ENCODE results near the gene IL4R.
A peak's percentile ranks its signal among the peaks of the same experiment; 100 is the strongest.
"Not testable (repeated sequence)": the region's sequence is repeated elsewhere in the genome, so short reads cannot be mapped to it uniquely, and the experiment has no call there.

Gene IL4R

DNA sequence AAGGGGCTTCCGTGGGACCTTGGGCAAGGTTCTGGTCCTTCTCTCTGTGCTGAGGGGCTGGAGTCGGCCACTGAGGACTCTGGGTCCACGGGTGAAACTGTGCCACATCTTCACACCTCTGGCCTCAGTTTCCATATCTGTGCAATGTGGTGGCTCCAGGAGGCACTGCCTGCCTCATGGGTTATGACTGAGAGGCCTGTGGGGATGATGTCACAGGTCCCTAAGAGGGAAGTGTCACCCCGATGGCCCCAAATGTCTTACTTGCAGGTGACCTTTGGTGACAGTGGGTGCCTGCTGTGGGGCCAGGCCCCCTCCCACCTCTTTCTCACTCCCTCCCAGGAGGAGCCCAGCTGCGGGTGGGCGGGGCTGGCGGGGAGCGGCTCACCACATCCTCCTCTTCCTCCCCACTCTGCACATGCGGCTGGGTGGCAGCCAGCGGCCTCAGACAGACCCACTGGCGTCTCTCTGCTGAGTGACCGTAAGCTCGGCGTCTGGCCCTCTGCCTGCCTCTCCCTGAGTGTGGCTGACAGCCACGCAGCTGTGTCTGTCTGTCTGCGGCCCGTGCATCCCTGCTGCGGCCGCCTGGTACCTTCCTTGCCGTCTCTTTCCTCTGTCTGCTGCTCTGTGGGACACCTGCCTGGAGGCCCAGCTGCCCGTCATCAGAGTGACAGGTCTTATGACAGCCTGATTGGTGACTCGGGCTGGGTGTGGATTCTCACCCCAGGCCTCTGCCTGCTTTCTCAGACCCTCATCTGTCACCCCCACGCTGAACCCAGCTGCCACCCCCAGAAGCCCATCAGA is 88.2 kb downstream of the IL4R start, which contains the start of gene IL21R:
IL21R (plus strand) TSS at position 407 of the 801 bp plus-strand sequence. CDS start 27,898 bp downstream, outside the sequence.
- DNase-seq, result peak in 9 of 56 donors; percentile 7 to 21 (median 13)

DNA sequence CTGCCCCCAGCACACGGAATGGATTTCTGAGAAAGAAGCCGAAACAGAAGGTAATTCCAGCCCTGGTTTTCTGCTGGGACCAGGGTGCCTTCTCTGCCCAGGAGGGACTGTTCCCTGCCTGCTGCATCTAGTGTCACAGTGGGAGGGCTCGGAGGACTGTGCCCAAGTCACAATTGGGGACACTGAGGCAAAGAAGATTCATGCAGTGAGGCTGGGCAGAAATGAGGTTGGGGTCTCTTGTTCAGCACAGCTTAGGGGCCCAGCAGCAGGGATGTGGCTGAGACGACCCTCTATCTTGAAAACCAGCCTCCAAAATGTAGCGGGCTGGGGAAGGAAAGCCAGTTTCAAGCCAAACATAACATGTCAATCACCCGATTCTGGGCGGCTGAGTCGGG is 88.8 kb downstream of the IL4R start:
- DNase-seq, result no peak

DNA sequence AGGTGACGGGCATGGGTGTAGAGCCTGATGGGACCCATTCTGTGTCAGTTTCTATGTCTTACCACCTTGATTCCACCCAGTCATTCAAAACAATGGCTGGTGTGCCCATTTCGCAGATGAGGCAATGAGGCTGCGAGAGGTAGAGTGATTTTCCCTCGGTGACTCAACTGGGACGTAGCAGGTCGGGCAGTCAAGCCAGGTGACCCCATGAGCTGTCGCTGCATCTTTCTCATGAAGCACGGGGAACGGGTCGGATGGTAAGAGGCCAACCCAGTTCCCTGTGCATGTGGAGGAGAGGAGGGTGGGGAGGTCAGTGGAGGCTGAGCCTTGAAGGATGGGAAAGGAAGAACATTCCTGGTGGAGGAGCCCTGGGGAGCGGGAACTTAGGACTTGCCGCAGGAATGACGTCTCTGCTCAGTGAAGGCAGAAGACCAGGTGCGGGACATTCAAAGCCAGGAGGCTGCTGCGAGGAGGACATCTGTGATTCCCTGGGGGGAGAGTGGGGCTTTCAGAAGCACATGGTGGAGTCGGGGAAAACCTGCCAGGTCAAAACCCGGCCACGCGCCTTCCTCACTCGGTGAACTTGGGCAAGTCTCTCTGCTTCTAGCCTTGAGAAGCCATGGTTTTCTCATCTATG is 89.3 kb downstream of the IL4R start:
- DNase-seq, result no peak

DNA sequence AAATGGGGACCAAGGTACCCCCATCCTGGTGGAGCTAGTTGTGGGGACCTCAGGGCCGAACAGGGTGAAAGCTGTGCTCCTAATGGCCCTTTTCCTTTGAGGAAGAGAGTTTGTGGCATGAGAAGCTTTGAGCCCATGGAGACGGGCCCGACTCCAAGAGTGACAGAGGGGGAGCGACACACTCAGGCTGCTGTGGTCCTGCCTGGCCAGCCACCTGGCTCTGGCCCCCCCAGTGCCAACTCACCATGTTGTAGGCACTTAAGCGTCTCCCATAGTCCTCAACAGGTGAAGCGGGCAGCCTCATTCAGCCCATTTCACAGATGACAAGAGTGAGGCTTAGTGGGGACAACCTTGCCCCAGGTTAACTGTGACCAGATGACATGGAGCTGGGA is 89.8 kb downstream of the IL4R start:
- DNase-seq, result no peak

DNA sequence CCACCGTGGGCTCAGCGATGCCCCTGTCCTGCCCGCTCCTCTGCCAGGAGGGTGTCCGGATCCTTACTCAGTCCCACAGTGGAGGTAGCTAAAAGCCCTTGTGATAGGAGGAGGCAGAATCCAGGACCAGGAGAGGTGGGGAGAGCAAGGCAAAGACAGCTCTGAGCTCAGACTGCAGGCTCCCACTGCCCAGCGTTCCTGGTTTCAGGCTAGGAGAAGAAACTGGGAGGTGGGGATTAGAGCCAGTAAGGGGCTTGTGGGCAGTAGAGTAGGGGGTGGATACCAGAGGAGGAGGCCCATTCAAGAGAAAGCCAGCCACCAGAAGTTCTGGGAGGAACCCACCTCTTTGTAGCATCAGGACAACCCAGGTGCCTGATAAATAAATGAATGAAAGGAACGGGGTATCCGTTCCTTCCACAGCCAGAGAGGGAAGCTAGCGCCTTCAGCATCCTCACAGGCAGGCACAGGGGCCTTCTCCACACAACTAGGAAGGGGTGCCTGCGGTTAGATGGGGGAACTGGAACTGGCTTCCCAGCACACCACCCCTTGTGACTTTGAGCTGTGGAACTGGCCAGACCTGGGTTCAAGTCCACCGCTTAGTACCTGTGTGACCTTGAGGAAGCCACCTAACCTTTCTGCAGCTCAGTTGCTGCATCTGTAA is 90.5 kb downstream of the IL4R start:
- no peak for DNase-seq

DNA sequence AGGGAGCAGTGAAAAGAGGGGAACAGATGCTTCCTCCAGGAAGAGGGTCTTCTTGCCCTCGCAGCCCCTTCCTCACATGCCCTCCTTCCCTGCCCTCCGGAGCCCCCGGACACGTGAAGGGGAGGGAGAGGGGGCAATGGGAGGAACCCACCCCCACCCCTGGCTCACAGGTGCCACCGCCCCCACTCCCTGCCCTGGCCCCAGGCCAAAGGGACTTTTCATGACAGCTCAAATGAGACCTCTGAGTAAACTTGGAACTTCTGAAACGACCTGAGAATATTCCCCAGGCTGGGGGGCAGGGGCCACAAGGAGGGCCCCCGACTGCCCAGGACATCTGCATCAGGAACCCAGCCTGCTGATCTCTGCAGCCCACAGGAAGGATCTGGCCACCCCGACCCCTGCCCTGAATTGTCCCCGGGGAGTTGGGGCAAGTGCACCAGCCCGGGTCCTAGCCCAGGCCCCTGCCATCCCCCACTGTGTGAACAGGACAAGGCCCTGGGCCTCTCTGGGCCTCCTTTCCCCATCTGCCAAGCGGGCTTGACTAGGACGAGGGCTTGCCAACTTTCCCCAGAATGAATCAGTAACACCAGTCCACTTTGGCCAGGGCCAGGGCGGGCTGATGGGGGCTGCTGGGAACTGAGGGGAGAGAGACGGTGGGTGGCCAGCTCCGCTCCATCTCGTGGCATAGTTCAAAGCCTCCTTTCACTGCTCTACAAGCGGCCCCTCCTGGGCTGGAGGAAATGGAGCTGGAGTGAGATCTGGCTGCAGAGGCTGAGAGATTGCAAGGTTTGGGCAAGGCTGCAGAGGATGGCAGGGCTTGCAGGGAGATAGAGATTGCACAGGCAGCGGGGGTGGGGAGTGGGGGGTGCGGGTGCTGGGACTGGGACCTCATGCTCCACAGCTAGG is 92.0 kb downstream of the IL4R start:
- DNase-seq, result no peak

DNA sequence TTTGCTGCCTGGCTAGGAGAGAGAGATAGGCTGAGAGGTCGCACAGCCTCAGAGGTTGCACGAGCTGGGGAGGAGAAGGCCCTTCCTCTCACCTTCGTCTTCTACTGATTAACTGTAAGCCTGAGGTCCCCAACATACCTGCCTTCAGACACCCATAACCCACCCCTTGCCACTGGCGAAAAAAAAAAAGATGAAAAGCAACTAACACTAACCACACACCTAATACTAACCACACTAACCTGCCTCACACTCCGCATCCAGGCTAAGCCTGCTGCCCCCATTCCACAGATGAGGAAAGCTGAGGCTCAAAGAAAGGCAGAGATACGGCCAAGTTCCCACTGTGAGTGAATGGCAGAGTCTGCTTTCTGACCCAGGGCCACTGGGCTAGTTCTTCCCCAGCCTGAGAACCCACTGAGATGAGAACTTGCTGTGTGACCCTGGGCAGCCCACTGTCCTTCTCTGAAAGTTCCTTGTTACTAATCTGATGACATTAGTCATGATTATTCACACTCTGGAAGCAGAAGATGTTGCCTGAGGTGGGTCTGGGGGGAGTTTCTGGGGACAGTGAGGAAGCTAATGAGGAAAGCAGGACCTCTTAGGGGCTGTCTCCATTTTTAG is 92.8 kb downstream of the IL4R start:
- no peak for DNase-seq

DNA sequence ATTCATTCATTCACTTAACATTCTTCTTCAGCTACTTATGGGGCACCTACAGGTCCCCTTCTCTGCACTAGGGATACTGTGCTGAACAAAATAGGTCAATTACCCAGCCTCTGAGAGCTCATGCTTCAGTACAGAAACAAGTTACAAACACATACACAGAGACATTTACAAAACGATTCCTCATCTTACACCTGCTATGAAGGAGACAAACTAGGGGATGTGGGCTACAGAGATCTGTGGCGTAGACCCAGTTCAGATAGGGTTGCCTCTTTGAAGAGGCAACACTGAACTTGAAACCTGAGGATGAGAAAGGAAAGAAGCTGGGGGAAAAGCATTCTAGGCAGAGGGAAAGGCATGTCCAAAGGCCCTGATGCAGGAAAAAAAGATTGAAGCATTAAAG is 93.4 kb downstream of the IL4R start:
- DNase-seq, result no peak

DNA sequence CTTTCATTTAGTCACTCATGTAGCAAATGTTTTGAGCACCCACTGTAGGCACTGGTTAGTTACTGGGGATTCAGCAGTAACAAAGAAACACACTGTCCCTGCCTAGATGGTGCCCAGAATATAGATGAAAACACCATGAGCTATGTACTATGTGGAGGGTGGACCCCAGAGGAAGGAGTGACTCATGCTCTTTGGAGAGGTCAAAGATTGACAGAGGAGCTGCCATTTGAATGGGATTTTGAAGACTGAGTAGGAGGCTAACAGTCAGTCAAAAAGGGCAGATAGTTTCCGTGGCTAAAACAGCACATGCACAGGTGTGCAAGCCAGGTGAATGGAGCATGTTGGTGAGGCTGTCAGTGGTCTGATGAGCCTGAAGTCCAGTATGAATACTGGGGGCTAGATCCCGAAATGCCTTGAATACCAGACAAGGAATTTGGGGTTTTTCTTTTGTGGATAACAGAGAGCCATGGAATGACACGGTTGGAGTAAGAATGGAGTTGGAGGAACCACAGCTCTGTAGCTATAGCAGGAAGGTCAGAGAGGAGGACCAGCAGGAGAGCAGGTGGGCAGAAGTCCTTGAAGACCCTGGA is 94.3 kb downstream of the IL4R start:
- DNase-seq, result no peak

DNA sequence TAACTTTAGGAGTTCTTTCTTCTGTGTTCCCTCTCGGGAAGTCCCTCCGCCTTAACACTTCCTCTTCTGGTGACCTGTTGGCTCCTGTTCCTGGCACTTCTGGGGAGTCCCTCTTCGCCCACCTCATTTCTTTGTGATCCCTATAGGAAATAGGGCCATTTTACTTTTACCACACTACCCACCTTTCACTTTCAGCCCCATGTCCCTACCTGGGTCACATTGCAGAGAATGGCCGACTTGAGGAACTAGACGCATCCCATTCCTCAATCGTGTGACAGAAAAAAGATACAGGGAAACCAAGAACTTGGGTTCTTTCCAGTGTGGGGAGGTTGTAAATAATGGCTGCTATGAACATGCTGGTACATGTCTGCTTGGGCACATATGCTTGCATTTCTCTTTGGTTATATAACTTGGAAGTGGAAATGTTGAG is 94.8 kb downstream of the IL4R start:
- DNase-seq, result no peak

DNA sequence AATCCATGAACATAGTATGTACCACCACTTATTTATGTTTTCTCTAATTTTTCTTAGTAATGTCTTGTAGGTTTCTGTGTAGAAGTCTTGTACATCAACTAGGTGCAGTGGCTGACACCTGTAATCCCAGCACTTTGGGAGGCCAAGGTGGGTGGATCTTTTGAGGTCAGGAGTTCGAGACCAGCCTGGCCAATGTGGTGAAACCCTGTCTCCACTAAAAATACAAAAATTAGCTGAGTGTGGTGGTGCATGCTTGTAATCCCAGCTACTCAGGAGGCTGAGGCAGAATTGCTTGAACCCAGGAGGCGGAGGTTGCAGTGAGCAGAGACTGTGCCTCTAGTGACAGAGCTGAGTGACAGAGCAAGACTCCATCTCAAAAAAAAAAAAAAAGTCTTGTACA is 96.2 kb downstream of the IL4R start:
- DNase-seq, result not testable (repeated sequence)

DNA sequence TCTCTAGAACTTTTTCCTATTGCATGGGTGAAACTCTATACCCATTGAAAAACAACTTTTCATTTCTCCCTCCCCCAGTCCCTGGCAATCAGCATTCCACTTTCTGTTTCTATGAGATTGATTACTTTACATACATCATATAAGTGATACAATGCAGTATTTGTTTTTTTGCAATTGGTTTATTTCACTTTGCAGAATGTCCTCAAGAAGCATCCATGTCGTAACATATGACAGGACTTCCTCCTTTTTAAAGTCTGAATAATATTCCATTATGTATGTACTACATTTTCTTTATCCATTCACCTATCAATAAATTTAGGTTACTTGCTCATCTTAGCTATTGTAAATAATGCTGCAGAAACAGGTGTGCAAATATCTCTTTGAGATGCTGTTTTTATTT is 97.0 kb downstream of the IL4R start:
- DNase-seq, result no peak

DNA sequence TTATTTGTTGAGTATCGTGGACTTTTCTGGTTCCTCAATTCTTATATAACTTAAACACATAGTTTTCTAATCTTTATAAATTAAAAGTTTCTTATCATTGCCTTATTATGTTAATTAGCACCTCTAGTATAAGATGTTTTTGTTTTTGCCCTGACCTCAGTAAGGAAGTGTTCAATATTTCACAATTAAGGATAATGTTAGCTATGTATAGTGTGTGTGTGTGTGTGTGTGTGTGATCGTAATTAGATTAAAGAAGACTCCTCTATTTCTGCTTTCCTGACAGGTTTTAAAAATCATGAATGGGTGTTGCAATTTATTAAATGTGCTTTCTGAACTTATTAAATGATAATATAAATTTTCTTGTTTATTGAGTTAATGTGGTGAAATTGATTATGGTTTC is 100.2 kb downstream of the IL4R start:
- no peak for DNase-seq

All from amygdala (tissue), 56 donors.